ENCODE measurements around the gene SPNS1.
"Not testable (repeated sequence)": the region's sequence is repeated elsewhere in the genome, so short reads cannot be mapped to it uniquely, and the experiment has no call there.

The SPNS1 gene, protein sequence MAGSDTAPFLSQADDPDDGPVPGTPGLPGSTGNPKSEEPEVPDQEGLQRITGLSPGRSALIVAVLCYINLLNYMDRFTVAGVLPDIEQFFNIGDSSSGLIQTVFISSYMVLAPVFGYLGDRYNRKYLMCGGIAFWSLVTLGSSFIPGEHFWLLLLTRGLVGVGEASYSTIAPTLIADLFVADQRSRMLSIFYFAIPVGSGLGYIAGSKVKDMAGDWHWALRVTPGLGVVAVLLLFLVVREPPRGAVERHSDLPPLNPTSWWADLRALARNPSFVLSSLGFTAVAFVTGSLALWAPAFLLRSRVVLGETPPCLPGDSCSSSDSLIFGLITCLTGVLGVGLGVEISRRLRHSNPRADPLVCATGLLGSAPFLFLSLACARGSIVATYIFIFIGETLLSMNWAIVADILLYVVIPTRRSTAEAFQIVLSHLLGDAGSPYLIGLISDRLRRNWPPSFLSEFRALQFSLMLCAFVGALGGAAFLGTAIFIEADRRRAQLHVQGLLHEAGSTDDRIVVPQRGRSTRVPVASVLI
- total RNA-seq: 3.4 reads per million, percentile 13 among the genes with 10 or more reads in this experiment

DNA sequence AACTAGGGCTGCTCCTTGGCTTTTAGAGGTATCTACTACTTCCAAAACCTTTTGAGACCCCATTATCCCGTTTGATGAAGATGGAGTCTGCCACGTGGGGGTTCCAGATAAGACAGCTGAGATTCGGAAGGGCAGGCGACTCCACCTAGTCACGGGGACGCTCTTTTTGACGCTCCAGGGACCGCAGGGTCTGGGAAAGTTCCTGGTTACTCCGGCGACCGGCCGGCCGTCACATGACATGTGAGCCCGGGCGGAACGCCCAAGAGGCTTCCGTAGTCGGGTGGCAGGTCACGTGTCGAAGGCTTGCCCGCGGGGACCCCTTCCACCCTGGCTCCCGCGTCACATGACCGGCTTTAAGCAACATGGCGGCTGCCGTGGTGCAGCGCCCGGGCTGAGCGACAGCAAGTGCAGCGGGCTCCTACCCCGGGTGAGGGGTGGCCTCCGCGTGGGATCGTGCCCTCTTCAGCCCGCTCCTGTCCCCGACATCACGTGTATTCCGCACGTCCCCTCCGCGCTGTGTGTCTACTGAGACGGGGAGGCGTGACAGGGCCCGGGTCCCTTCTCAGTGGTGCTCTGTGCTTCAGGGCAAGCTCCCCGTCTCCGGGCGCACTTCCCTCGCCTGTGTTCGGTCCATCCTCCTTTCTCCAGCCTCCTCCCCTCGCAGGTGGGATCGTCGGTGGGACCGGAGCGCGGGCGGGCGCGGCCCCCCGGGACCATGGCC lies at the start of gene SPNS1:
SPNS1 (plus strand) TSS at position 342 of the 721 bp plus-strand sequence; CDS start at position 716, 374 bp downstream.
- peak; percentile 90 for DNase-seq

GRCh38 chr16:28925386-28926228 lies 49.0 kb upstream of the SPNS1 start:
- peak; percentile 75 for DNase-seq

- DNase-seq: not testable (repeated sequence)
Measured at GRCh38 chr16:28926284-28926683, 48.3 kb upstream of the SPNS1 start.

GRCh38 chr16:28927815-28928214 lies 46.8 kb upstream of the SPNS1 start:
- no peak for DNase-seq

DNA sequence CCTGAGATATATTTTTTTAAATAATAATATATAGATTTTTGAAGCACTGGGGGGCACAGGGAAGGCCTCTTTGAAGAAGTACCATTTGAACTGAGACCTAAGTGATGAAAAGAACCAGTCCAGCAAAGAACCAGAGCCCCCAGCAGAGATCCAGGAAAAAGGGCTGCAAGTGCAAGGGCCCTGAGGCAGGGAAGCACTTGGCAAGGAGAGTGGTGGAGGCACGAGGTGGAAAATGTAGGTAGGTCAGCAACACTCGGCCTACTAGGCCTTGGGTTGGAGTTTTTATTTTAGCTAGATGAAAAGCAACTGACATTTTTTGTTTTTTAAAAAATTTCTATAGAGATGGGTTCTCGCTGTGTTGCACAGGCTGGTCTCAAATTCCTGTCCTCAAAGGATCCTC lies 44.4 kb upstream of the SPNS1 start:
- no peak for DNase-seq

DNA sequence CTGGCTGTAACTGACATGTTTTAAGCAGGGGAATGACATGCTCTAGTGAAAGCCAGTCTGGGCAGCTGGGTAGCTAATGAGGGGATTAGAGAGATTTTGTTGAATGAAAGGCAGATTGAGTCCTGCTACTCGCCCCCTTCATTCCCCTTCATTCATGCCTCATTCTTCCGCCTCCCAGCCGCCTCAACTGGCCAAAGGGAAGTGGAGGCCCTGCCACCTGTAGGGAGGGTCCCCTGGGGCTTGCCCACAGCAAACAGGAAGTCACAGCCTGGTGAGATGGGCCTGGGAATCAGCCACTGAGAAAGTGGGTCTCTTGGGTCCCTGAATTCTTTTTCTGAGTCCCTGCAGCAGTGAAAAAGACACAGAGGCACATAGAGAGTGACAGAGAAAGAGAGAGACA lies 43.9 kb upstream of the SPNS1 start:
- DNase-seq: no peak

DNA sequence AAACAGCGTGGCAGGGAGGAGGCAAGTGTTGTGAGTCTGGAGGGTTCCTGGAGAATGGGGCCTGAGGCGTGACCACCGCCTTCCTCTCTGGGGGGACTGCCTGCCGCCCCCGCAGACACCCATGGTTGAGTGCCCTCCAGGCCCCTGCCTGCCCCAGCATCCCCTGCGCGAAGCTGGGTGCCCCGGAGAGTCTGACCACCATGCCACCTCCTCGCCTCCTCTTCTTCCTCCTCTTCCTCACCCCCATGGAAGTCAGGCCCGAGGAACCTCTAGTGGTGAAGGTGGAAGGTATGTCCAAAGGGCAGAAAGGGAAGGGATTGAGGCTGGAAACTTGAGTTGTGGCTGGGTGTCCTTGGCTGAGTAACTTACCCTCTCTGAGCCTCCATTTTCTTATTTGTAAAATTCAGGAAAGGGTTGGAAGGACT lies 42.8 kb upstream of the SPNS1 start, which contains the start of gene CD19:
CD19 (plus strand) TSS at position 171 of the 425 bp plus-strand sequence; CDS start at position 201, 30 bp downstream.
- DNase-seq: no peak

DNA sequence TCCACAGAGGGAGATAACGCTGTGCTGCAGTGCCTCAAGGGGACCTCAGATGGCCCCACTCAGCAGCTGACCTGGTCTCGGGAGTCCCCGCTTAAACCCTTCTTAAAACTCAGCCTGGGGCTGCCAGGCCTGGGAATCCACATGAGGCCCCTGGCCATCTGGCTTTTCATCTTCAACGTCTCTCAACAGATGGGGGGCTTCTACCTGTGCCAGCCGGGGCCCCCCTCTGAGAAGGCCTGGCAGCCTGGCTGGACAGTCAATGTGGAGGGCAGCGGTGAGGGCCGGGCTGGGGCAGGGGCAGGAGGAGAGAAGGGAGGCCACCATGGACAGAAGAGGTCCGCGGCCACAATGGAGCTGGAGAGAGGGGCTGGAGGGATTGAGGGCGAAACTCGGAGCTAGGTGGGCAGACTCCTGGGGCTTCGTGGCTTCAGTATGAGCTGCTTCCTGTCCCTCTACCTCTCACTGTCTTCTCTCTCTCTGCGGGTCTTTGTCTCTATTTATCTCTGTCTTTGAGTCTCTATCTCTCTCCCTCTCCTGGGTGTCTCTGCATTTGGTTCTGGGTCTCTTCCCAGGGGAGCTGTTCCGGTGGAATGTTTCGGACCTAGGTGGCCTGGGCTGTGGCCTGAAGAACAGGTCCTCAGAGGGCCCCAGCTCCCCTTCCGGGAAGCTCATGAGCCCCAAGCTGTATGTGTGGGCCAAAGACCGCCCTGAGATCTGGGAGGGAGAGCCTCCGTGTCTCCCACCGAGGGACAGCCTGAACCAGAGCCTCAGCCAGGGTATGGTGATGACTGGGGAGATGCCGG lies 42.0 kb upstream of the SPNS1 start:
- DNase-seq: no peak

DNA sequence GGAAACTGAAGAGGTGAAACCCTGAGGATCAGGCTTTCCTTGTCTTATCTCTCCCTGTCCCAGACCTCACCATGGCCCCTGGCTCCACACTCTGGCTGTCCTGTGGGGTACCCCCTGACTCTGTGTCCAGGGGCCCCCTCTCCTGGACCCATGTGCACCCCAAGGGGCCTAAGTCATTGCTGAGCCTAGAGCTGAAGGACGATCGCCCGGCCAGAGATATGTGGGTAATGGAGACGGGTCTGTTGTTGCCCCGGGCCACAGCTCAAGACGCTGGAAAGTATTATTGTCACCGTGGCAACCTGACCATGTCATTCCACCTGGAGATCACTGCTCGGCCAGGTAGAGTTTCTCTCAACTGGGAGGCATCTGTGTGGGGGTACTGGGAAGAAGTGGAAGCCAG lies 41.4 kb upstream of the SPNS1 start:
- no peak for DNase-seq

DNA sequence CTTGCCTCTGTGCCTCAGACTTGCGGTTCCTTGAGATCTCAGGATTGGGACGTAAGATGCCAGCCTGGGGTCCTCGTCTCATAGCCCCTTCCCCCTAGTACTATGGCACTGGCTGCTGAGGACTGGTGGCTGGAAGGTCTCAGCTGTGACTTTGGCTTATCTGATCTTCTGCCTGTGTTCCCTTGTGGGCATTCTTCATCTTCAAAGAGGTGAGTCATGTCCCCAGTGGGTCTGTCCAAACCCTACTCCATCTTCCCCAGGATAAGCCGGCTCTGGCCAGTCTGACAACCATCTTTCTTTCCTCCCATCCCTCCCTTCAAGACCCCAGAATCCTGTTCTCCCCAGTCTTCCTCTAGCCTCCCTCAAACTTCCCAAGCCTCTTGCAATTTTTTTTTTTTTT lies 39.2 kb upstream of the SPNS1 start:
- DNase-seq: no peak

GRCh38 chr16:28935924-28936783 lies 38.4 kb upstream of the SPNS1 start:
- DNase-seq: peak; percentile 73

DNA sequence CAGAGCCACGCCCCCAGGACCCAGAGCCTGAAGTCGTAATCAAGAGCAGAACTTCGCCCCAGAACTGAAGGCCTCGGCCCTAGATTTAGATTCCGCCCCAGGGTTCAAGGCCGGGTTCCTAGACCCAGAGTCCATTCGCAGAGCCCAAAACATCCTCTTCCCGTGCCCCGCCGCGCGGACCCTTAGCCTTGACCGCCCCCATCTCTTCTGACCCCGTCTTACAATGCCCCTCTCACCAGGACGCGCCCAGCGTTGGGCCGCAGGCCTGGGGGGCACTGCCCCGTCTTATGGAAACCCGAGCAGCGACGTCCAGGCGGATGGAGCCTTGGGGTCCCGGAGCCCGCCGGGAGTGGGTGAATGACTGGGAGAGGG lies 37.8 kb upstream of the SPNS1 start:
- no peak for DNase-seq

GRCh38 chr16:28937222-28937876 lies 37.2 kb upstream of the SPNS1 start:
- DNase-seq: no peak

DNA sequence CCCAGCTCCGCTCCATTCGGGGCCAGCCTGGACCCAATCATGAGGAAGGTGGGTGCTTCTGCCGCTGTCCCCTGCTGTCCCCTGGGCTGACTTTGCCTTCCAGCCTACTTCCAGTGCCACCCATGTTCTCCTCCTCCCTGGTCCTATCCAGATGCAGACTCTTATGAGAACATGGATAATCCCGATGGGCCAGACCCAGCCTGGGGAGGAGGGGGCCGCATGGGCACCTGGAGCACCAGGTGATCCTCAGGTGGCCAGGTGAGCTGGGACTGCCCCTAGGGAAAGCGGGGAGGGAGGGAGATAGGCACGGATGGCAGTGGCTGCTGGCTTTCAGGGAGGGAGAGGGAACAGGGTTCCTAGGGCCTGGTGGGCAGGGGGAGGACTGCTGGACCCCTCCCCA lies 35.9 kb upstream of the SPNS1 start:
- no peak for DNase-seq

- not testable (repeated sequence) for DNase-seq
Measured at GRCh38 chr16:28939825-28940224, 34.8 kb upstream of the SPNS1 start.

- no peak for DNase-seq
Measured at GRCh38 chr16:28943281-28943680, 31.3 kb upstream of the SPNS1 start.

GRCh38 chr16:28946681-28947080 lies 27.9 kb upstream of the SPNS1 start:
- DNase-seq: no peak

- DNase-seq: peak; percentile 99
Measured at GRCh38 chr16:28950648-28951409, 23.7 kb upstream of the SPNS1 start, which contains the start of gene NFATC2IP. TSS of gene NFATC2IP (plus strand) at chr16:28950937. CDS start at chr16:28951012, 75 bp downstream.

DNA sequence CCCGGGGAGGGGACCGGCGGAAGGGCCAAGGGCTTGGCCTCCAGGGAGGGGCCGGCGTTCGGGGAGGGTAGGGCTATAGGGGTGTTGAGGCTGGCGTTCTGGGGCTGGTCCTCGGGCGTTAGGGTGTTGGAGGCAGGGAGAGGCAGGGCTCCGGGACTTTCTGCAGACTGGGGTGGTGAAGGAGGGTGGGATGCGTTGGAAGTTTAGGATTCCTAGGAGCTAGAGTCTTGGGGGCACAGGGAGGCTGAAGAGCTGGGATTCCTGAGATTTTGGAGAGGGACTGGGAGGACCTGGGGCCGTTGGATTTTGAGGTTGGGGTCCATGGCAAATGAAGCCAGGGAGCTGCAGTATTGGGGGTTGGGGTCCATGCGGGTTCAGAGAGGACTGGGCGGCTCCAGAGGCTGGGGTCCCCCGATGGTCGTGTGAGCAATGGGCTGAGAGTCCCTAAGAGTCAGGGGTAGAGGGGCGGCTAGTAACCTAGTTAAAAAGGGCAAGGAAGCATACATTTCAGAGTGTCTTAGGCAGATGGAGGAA lies 23.1 kb upstream of the SPNS1 start:
- no peak for DNase-seq
